GM12875 (cell line): ENCODE results near the gene PLEKHA5.

Experiments used
- H3K4me3 ChIP-seq: one replicate; pipeline ENCODE4 v1.5.1; 2011; ENCODE audit warnings: low read depth, low read length, control low read depth
- CTCF ChIP-seq: IDR thresholded peaks from 2 replicates; pipeline ENCODE4 v1.5.1; 2011; ENCODE audit warnings: low read depth, mild to moderate bottlenecking, control low read depth, inconsistent platforms, low read length, moderate library complexity, borderline replicate concordance; ENCODE audit not compliant: insufficient read depth

Gene PLEKHA5

GRCh38 chr12:19130224-19131024 is 891 bp downstream of the PLEKHA5 start:
- H3K4me3 ChIP-seq, result peak overlapping the region; percentile 16
- TF ChIP-seq CTCF, result no peak

GRCh38 chr12:19131025-19131444 is 1.5 kb downstream of the PLEKHA5 start:
- H3K4me3 ChIP-seq, result no peak overlapping the region
- no peak for TF ChIP-seq CTCF

- H3K4me3 ChIP-seq, result no peak overlapping the region
- no peak for TF ChIP-seq CTCF
These were observed 9.0 kb downstream of the PLEKHA5 start for GRCh38 chr12:19138551-19138950.

GRCh38 chr12:19138956-19139355 is 9.4 kb downstream of the PLEKHA5 start:
- H3K4me3 ChIP-seq, result no peak overlapping the region
- TF ChIP-seq CTCF, result no peak

- TF ChIP-seq CTCF, result no peak
- H3K4me3 ChIP-seq, result no peak overlapping the region
These were observed 10.2 kb downstream of the PLEKHA5 start for GRCh38 chr12:19139615-19140194.

- TF ChIP-seq CTCF, result no peak
- no peak overlapping the region for H3K4me3 ChIP-seq
These were observed 11.1 kb downstream of the PLEKHA5 start for GRCh38 chr12:19140381-19141236.

GRCh38 chr12:19142499-19142898 is 13.0 kb downstream of the PLEKHA5 start:
- no peak for TF ChIP-seq CTCF
- H3K4me3 ChIP-seq, result no peak overlapping the region
